ENCODE measurements around the gene PSMG2. TPM values are rescaled to one million over a fixed set of nuclear protein-coding genes. Genes with fewer than 3 reads are reported as not detected.

The PSMG2 gene
- total RNA-seq, 1 donor from 2014 or later = 58.2 TPM

DNA sequence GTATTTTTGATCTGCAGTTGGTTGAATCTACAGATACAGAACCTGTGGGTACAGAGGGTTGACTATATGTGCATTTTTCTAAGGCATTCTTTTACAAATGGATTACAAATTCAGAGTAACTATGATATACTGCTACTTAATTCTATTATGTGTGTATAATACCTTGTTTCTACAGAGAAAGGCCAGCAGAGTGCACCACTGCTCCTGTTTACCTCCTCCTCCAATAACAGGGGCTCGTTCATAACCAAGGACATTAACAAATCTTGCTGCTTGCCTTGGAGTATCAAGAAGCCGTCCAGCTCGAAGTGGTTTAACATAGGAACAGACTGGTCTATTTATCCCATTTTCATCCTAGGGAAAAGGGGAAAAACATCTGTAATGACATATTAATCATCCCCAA is 16.7 kb upstream of the PSMG2 start:
- no peak overlapping the region for H3K4me3 Mint-ChIP-seq (ENCODE audit: low read depth)
- no peak for DNase-seq (ENCODE audit: low spot score, unreplicated experiment)
- H3K4me1 Mint-ChIP-seq (ENCODE audit: low read depth) = no peaks in the 10 kb centered on the region
- H3K27ac Mint-ChIP-seq = no peak overlapping the region
- H3K9me3 Mint-ChIP-seq (ENCODE audit: low read depth) = no peaks in the 10 kb centered on the region
- TF ChIP-seq CTCF (IDR thresholded peaks at IDR 0.05; ENCODE audit: unreplicated experiment) = peak; percentile 11
- H3K27me3 Mint-ChIP-seq = no peaks in the 10 kb centered on the region
- no peaks in the 10 kb centered on the region for H3K36me3 Mint-ChIP-seq (ENCODE audit: insufficient read depth)

GRCh38 chr18:12689256-12689850 is 13.5 kb upstream of the PSMG2 start:
- no peak for TF ChIP-seq CTCF (IDR thresholded peaks at IDR 0.05; ENCODE audit: unreplicated experiment)
- peaks cover 8% of the 10 kb centered on the region for H3K36me3 Mint-ChIP-seq (ENCODE audit: insufficient read depth)
- H3K9me3 Mint-ChIP-seq (ENCODE audit: low read depth) = no peaks in the 10 kb centered on the region
- no peak overlapping the region for H3K27ac Mint-ChIP-seq
- no peak for DNase-seq (ENCODE audit: low spot score, unreplicated experiment)
- no peaks in the 10 kb centered on the region for H3K27me3 Mint-ChIP-seq
- no peak overlapping the region for H3K4me3 Mint-ChIP-seq (ENCODE audit: low read depth)
- H3K4me1 Mint-ChIP-seq (ENCODE audit: low read depth) = no peaks in the 10 kb centered on the region

GRCh38 chr18:12692206-12692605 is 10.6 kb upstream of the PSMG2 start:
- Mint-ChIP-seq H3K4me1 (ENCODE audit: low read depth) (no peaks in the 10 kb centered on the region), H3K27me3 (no peaks in the 10 kb centered on the region), H3K9me3 (ENCODE audit: low read depth) (no peaks in the 10 kb centered on the region), H3K4me3 (ENCODE audit: low read depth) (no peak overlapping the region), H3K27ac (no peak overlapping the region), H3K36me3 (ENCODE audit: insufficient read depth) (peaks cover 10% of the 10 kb centered on the region)
- no peak for DNase-seq (ENCODE audit: low spot score, unreplicated experiment)
- no peak for TF ChIP-seq CTCF (IDR thresholded peaks at IDR 0.05; ENCODE audit: unreplicated experiment)

DNA sequence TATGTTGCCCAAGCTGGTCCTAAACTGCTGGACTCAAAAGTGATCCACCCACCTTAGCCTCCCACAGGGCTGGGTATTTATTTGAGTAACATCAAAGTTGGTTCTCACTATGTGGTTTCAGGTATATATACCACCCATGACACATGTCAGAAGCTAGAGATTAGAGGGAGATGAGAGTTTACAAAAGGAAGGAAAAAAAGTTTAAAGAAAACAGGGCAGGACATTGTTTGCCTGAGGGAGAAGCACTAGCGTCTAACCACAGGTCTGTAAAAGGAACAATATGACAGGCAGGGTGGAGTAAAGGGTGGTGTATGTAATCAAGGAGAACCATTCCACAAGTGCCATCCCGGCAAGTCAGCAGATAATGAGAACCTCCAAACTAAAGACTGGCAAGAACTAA is 8.8 kb upstream of the PSMG2 start:
- DNase-seq (ENCODE audit: low spot score, unreplicated experiment) = no peak
- no peak for TF ChIP-seq CTCF (IDR thresholded peaks at IDR 0.05; ENCODE audit: unreplicated experiment)
- Mint-ChIP-seq H3K4me1 (ENCODE audit: low read depth) (no peaks in the 10 kb centered on the region), H3K27me3 (no peaks in the 10 kb centered on the region), H3K36me3 (ENCODE audit: insufficient read depth) (peaks cover 16% of the 10 kb centered on the region), H3K4me3 (ENCODE audit: low read depth) (no peak overlapping the region), H3K9me3 (ENCODE audit: low read depth) (no peaks in the 10 kb centered on the region), H3K27ac (peak overlapping the region; percentile 67)

GRCh38 chr18:12699747-12700146 is 3.1 kb upstream of the PSMG2 start:
- Mint-ChIP-seq H3K36me3 (ENCODE audit: insufficient read depth) (peaks cover 9% of the 10 kb centered on the region), H3K9me3 (ENCODE audit: low read depth) (no peaks in the 10 kb centered on the region), H3K27me3 (no peaks in the 10 kb centered on the region), H3K4me3 (ENCODE audit: low read depth) (no peak overlapping the region), H3K27ac (no peak overlapping the region), H3K4me1 (ENCODE audit: low read depth) (peaks cover 25% of the 10 kb centered on the region)
- TF ChIP-seq CTCF (IDR thresholded peaks at IDR 0.05; ENCODE audit: unreplicated experiment) = no peak
- DNase-seq (ENCODE audit: low spot score, unreplicated experiment) = no peak
